DOHH2 (cell line): Measurements from ENCODE around the gene MAGI1.

ENCODE experiments used
- CTCF ChIP-seq: fragments of 200-600 bp; sonication (generic); IDR thresholded peaks from one replicate; pipeline ENCODE4 v1.5.1; 2014; ENCODE audit warnings: antibody characterized with exemption, mild to moderate bottlenecking, low read depth, low read length; ENCODE audit not compliant: poor library complexity, severe bottlenecking
- EZH2phosphoT487 ChIP-seq: fragments of 200-600 bp; sonication (generic); IDR thresholded peaks from 2 replicates; pipeline ENCODE4 v1.6.1; 2017; ENCODE audit warnings: borderline replicate concordance, mild to moderate bottlenecking, antibody characterized with exemption, low read length, moderate library complexity, mixed read lengths

GRCh38 chr3:65655061-65655460 is 383.7 kb downstream of the MAGI1 start:
- TF ChIP-seq CTCF (no peak), EZH2phosphoT487 (no peak)
